ENCODE data around the gene ADORA1. TPM values are rescaled to one million over a fixed set of nuclear protein-coding genes. Genes with fewer than 3 reads are reported as not detected.

The ADORA1 gene
- total and polyA plus RNA-seq, 8 donors = 1.6 to 18.7 (median 9.3) TPM

GRCh38 chr1:203177036-203177405, 49.5 kb downstream of the ADORA1 start:
- no peak overlapping the region for H3K4me3 ChIP-seq
- ATAC-seq (no peak), DNase-seq (no peak)
- intact Hi-C loops (cut with DNase I) = no loop called here
- no peaks in the 10 kb centered on the region for H3K27me3 ChIP-seq
- no peak overlapping the region for H3K27ac ChIP-seq
- H3K36me3 ChIP-seq = peaks cover 0 to 24% of the 10 kb centered on the region in 2 donors
- peaks cover 8 to 34% of the 10 kb centered on the region in 2 donors for H3K4me1 ChIP-seq
- no peaks in the 10 kb centered on the region for H3K9me3 ChIP-seq
- no peak for TF ChIP-seq CTCF (IDR thresholded peaks at IDR 0.05)

- no peak for DNase-seq
- H3K27ac ChIP-seq = no peak overlapping the region
- H3K9me3 ChIP-seq = no peaks in the 10 kb centered on the region
- TF ChIP-seq CTCF (IDR thresholded peaks at IDR 0.05) = no peak
- H3K27me3 ChIP-seq = no peaks in the 10 kb centered on the region
- H3K36me3 ChIP-seq = peaks cover 0 to 24% of the 10 kb centered on the region in 2 donors
- intact Hi-C loops (cut with DNase I) = no loop called here
- peak; percentile 56 for ATAC-seq
- no peak overlapping the region for H3K4me3 ChIP-seq
- peaks cover 8 to 33% of the 10 kb centered on the region in 2 donors for H3K4me1 ChIP-seq
Observed at GRCh38 chr1:203177470-203178039, 50.0 kb downstream of the ADORA1 start.

- no peak overlapping the region for H3K27ac ChIP-seq
- no peak for DNase-seq
- no peak for TF ChIP-seq CTCF (IDR thresholded peaks at IDR 0.05)
- no peak overlapping the region for H3K4me3 ChIP-seq
- ATAC-seq = no peak
- H3K36me3 ChIP-seq = peaks cover 0 to 24% of the 10 kb centered on the region in 2 donors
- intact Hi-C loops (cut with DNase I) = no loop called here
- H3K27me3 ChIP-seq = no peaks in the 10 kb centered on the region
- H3K4me1 ChIP-seq = peaks cover 8 to 29% of the 10 kb centered on the region in 2 donors
- no peaks in the 10 kb centered on the region for H3K9me3 ChIP-seq
Observed at GRCh38 chr1:203178083-203178482, 50.6 kb downstream of the ADORA1 start.

GRCh38 chr1:203178821-203179666, 51.5 kb downstream of the ADORA1 start:
- H3K27me3 ChIP-seq = no peaks in the 10 kb centered on the region
- H3K4me3 ChIP-seq = no peak overlapping the region
- peaks cover 0 to 24% of the 10 kb centered on the region in 2 donors for H3K36me3 ChIP-seq
- ATAC-seq = no peak
- DNase-seq = no peak
- no peak overlapping the region for H3K27ac ChIP-seq
- TF ChIP-seq CTCF (IDR thresholded peaks at IDR 0.05) = no peak
- intact Hi-C loops (cut with DNase I) = no loop called here
- peaks cover 8 to 29% of the 10 kb centered on the region in 2 donors for H3K4me1 ChIP-seq
- H3K9me3 ChIP-seq = no peaks in the 10 kb centered on the region

GRCh38 chr1:203179667-203180005, 52.1 kb downstream of the ADORA1 start:
- no peak for TF ChIP-seq CTCF (IDR thresholded peaks at IDR 0.05)
- intact Hi-C loops (cut with DNase I) = no loop called here
- H3K9me3 ChIP-seq = no peaks in the 10 kb centered on the region
- peaks cover 0 to 24% of the 10 kb centered on the region in 2 donors for H3K36me3 ChIP-seq
- no peak overlapping the region for H3K4me3 ChIP-seq
- no peak overlapping the region for H3K27ac ChIP-seq
- ATAC-seq = no peak
- no peak for DNase-seq
- H3K27me3 ChIP-seq = no peaks in the 10 kb centered on the region
- H3K4me1 ChIP-seq = peaks cover 8 to 29% of the 10 kb centered on the region in 2 donors

Data from left lung (tissue), 10 donors.